ENCODE results near the gene TLX2. TPM values are rescaled to one million over a fixed set of nuclear protein-coding genes. Genes with fewer than 3 reads are reported as not detected.
A peak's percentile ranks its signal among the peaks of the same experiment; 100 is the strongest.

Gene TLX2
- polyA plus RNA-seq, 1 experiment: not detected

GRCh38 chr2:74503506-74504475 is 10.5 kb upstream of the TLX2 start:
- Histone ChIP-seq H3K4me3 (ENCODE audit: low read depth, low read length) (peak overlapping the region; percentile 43), H3K27me3 (ENCODE audit: control insufficient read depth, insufficient read depth, low read length) (peaks cover 9% of the 10 kb centered on the region), H3K36me3 (ENCODE audit: control insufficient read depth, insufficient read depth, low read length) (peaks cover 11% of the 10 kb centered on the region)
- no peak for TF ChIP-seq CTCF (IDR thresholded peaks at IDR 0.05; ENCODE audit: insufficient read depth, low read depth, low read length)
- no peak for DNase-seq (ENCODE audit: low read depth)
- POLR2A ChIA-PET: interaction anchor here (0.5 to 0.6 kb wide), 3 partner anchors 7 to 63 kb away, joined by 3 to 4 read pairs (median 4); partner anchors contain the start of genes AUP1 and HTRA2
- CTCF ChIA-PET: interaction anchor here (0.8 to 2.5 kb wide), 5 partner anchors 21 to 169 kb away, joined by 3 to 14 read pairs (median 5); partner anchors contain the start of genes AUP1, CCDC142, HTRA2 and TTC31

- no peak for DNase-seq (ENCODE audit: low read depth)
- no peak for TF ChIP-seq CTCF (IDR thresholded peaks at IDR 0.05; ENCODE audit: insufficient read depth, low read depth, low read length)
- H3K27me3 ChIP-seq (ENCODE audit: control insufficient read depth, insufficient read depth, low read length): peaks cover 7% of the 10 kb centered on the region
- no peak overlapping the region for H3K4me3 ChIP-seq (ENCODE audit: low read depth, low read length)
- ChIA-PET POLR2A (no interaction called here), CTCF (interaction anchor here (1.8 to 2.5 kb wide), 2 partner anchors 22 to 170 kb away, joined by 5 to 12 read pairs; partner anchors contain the start of genes CCDC142 and TTC31)
- peaks cover 11% of the 10 kb centered on the region for H3K36me3 ChIP-seq (ENCODE audit: control insufficient read depth, insufficient read depth, low read length)
These were observed 9.7 kb upstream of the TLX2 start for GRCh38 chr2:74504591-74504990.

GRCh38 chr2:74505448-74506246 is 8.6 kb upstream of the TLX2 start:
- 0 out of 2 replicates have a peak, but pooled peaks cover under 1% of the 10 kb centered on the region for H3K27me3 ChIP-seq (ENCODE audit: control insufficient read depth, insufficient read depth, low read length)
- POLR2A ChIA-PET: no interaction called here
- H3K4me3 ChIP-seq (ENCODE audit: low read depth, low read length): 0 out of 2 replicates have a peak overlapping the region, but pooled peaks have one; percentile 1

GRCh38 chr2:74507145-74507925 is 6.9 kb upstream of the TLX2 start, which contains the start of gene PCGF1:
Gene PCGF1, minus strand, starts transcription at chr2:74507695. Its CDS starts 27 bp downstream, at chr2:74507668.
- Histone ChIP-seq H3K36me3 (ENCODE audit: control insufficient read depth, insufficient read depth, low read length) (peaks cover 11% of the 10 kb centered on the region), H3K27me3 (ENCODE audit: control insufficient read depth, insufficient read depth, low read length) (peaks cover 1% of the 10 kb centered on the region; the same call in 1 of the 2 replicates), H3K4me3 (ENCODE audit: low read depth, low read length) (peak within 1 kb of the TSS; percentile 95)
- TF ChIP-seq CTCF (IDR thresholded peaks at IDR 0.05; ENCODE audit: insufficient read depth, low read depth, low read length): peak; percentile 57
- CTCF ChIA-PET: interaction anchor here (1.0 to 3.1 kb wide), 6 partner anchors 11 to 82 kb away, joined by 3 to 8 read pairs (median 4); no protein-coding TSS in a partner anchor
- peak; percentile 91 for DNase-seq (ENCODE audit: low read depth)
- POLR2A ChIA-PET: no interaction called here

More at GRCh38 chr2:74505448-74506246, 8.6 kb upstream of the TLX2 start:
- CTCF ChIA-PET: interaction anchor here (1.0 to 3.1 kb wide), 4 partner anchors 15 to 84 kb away, joined by 4 to 12 read pairs (median 8); partner anchors contain the start of genes CCDC142 and TTC31
- no peak for TF ChIP-seq CTCF (IDR thresholded peaks at IDR 0.05; ENCODE audit: insufficient read depth, low read depth, low read length)
- no peak for DNase-seq (ENCODE audit: low read depth)
- H3K36me3 ChIP-seq (ENCODE audit: control insufficient read depth, insufficient read depth, low read length): peaks cover 11% of the 10 kb centered on the region
